ENCODE data around the gene PPP6R3. TPM values are rescaled to one million over a fixed set of nuclear protein-coding genes. Genes with fewer than 3 reads are reported as not detected.
"Not testable (repeated sequence)": the region's sequence is repeated elsewhere in the genome, so short reads cannot be mapped to it uniquely, and the experiment has no call there.

The PPP6R3 gene
- total RNA-seq, 4 donors from 2014 or later = 103 to 150 (median 119) TPM

DNA sequence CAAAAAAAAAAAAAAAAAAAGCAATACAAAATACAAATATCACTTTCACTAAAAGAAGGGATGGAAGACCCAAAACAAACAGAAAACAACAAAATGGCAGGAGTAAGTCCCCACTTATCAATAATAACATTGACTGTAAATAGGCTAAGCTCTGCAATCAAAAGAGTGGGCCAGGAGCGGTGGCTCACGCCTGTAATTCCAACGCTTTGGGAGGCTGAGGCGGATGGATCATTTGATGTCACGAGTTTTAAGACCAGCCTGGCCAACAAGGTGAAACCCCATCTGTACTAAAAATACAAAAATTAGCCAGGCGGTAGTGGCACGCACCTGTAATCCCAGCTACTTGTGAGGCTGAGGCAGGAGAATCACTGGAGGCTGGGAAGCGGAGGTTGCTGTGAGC is 9.8 kb upstream of the PPP6R3 start:
- no peak overlapping the region for H3K27ac ChIP-seq
- no peaks in the 10 kb centered on the region for H3K27me3 ChIP-seq
- no peak overlapping the region for H3K4me3 ChIP-seq
- H3K36me3 ChIP-seq = peaks cover 0 to 32% (median 0%) of the 10 kb centered on the region in 3 donors
- TF ChIP-seq POLR2A (IDR thresholded peaks at IDR 0.05) (no peak), EP300 (IDR thresholded peaks at IDR 0.05) (no peak)
- TF ChIP-seq, protein P1, sequence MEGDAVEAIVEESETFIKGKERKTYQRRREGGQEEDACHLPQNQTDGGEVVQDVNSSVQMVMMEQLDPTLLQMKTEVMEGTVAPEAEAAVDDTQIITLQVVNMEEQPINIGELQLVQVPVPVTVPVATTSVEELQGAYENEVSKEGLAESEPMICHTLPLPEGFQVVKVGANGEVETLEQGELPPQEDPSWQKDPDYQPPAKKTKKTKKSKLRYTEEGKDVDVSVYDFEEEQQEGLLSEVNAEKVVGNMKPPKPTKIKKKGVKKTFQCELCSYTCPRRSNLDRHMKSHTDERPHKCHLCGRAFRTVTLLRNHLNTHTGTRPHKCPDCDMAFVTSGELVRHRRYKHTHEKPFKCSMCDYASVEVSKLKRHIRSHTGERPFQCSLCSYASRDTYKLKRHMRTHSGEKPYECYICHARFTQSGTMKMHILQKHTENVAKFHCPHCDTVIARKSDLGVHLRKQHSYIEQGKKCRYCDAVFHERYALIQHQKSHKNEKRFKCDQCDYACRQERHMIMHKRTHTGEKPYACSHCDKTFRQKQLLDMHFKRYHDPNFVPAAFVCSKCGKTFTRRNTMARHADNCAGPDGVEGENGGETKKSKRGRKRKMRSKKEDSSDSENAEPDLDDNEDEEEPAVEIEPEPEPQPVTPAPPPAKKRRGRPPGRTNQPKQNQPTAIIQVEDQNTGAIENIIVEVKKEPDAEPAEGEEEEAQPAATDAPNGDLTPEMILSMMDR (IDR thresholded peaks at IDR 0.05) = no peak
- 94 to 98% methylated on average over 8 of the region's 8 CpGs for WGBS, 2 donors
- no peak for DNase-seq (ENCODE audit: low spot score in 2 of 2)
- H3K4me1 ChIP-seq = peaks cover 0 to 7% (median 0%) of the 10 kb centered on the region in 4 donors
- H3K9me3 ChIP-seq = no peaks in the 10 kb centered on the region

DNA sequence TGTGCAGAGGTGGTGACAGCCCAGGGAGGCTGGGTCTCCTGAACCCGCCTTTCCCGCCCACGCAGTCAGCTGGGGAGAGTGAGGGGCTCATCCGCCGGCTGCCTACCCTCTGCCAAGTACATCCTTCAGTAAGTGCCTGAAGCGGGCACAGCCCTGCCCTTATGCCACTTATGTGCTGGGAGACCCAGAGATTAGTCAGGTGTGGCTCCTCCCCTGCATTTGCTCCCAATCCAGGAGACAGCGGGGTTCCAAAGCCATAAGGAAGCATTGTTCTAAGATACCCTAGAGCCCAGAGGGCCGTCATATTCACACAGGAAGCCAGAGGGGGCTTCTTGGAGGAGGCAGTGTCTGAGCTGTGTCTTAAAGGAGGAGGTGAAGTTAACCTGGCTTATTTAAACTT is 5.8 kb upstream of the PPP6R3 start:
- Histone ChIP-seq H3K27ac (no peak overlapping the region), H3K9me3 (no peaks in the 10 kb centered on the region), H3K36me3 (peaks cover 0 to 5% (median 0%) of the 10 kb centered on the region in 3 donors), H3K4me1 (peaks cover 0 to 15% (median 0%) of the 10 kb centered on the region in 4 donors), H3K4me3 (no peak overlapping the region), H3K27me3 (no peaks in the 10 kb centered on the region)
- WGBS, 2 donors = 50 to 57% methylated on average over 8 of the region's 8 CpGs
- no peak for DNase-seq (ENCODE audit: low spot score in 2 of 2)
- TF ChIP-seq POLR2A (IDR thresholded peaks at IDR 0.05) (no peak), EP300 (IDR thresholded peaks at IDR 0.05) (no peak)
- TF ChIP-seq, protein P1 (IDR thresholded peaks at IDR 0.05) = no peak

DNA sequence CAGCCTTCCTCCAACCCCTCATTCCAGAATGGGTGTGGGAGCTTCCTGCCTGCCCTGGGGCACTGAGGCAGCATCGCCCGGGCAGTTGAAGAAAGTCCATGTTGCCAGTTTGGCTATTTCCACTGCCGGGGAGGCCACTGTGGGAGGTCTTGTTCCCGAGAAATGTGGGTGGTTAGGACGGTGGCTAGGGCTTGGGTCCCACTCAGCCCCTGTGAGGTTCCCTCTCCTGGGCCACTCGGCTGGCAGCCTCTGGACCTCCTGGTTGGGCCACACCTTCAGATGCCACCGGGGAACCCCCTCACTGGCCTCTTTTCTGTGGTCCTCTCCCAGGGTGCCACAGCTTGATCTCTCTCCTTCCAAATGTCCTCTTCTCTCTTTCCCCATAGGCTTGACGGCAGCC is 5.1 kb upstream of the PPP6R3 start:
- WGBS, 2 donors = 48 to 53% methylated on average over 8 of the region's 8 CpGs

DNA sequence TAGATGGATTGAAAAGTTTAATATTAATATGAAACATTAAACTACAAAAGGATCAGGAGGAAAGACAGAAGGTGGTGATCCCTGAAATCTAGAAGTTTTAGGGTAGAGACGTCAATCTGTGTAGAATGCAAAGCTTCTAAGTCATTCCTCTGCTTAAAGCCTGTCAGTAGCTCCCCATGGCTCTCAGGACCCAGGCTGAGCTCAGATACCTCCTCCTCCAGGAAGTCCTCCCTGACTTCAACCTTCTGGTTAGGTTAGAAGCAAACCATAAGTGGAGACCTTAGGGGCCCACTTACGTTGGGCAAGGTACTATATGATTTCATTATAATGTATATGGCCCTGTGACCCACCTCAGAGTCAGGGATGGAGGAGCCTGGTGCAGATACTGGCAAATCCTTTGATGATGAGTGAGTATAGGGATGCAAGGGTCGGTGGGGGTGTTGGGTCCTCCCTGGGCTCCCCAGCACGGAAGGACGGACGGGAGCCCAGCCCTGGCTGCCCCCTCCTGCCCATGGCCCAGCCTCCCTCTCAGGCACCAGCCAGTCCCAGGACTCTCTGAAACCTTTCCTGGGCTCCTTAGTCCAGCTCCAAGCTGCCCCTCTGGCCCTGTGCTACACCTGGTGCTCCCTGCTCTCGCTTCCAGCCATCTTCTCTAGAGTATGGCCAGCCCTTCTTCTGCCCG is 3.2 kb upstream of the PPP6R3 start:
- Histone ChIP-seq H3K27ac (no peak overlapping the region), H3K27me3 (no peaks in the 10 kb centered on the region), H3K9me3 (no peaks in the 10 kb centered on the region), H3K36me3 (no peaks in the 10 kb centered on the region), H3K4me1 (peaks cover 0 to 26% (median 9%) of the 10 kb centered on the region in 4 donors), H3K4me3 (no peak overlapping the region)
- no peak for DNase-seq (ENCODE audit: low spot score in 2 of 2)
- TF ChIP-seq POLR2A (IDR thresholded peaks at IDR 0.05) (no peak), EP300 (IDR thresholded peaks at IDR 0.05) (no peak)
- TF ChIP-seq, protein P1 (IDR thresholded peaks at IDR 0.05) = no peak
- WGBS, 2 donors = 70 to 82% methylated on average over 7 to 8 of the region's 8 CpGs

More for the DNA sequence above, 5.1 kb upstream of the PPP6R3 start:
- no peaks in the 10 kb centered on the region for H3K36me3 ChIP-seq
- no peak for DNase-seq (ENCODE audit: low spot score in 2 of 2)
- no peaks in the 10 kb centered on the region for H3K9me3 ChIP-seq
- no peak for TF ChIP-seq POLR2A (IDR thresholded peaks at IDR 0.05)
- no peak for TF ChIP-seq EP300 (IDR thresholded peaks at IDR 0.05)
- TF ChIP-seq, protein P1 (IDR thresholded peaks at IDR 0.05) = no peak
- H3K4me3 ChIP-seq = no peak overlapping the region
- peaks cover 0 to 17% (median 0%) of the 10 kb centered on the region in 4 donors for H3K4me1 ChIP-seq
- H3K27ac ChIP-seq = no peak overlapping the region
- H3K27me3 ChIP-seq = no peaks in the 10 kb centered on the region

DNA sequence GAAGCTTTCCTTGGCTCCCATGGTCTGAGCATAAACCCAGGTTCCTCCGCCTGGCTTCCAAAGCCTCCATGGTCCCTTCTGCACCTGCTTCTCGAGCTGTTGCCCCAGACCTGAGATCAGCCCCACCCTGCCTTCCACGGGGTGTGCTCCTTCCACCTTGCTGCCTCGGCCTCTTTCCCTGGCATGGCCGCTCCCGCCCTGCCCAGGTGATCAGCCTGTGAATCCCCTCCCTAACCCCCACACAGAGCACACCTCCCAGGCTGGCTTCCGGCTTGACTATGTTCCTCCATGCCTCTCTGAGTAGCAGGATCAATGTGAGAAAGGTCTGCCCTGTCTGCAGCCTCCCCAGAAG is 2.7 kb upstream of the PPP6R3 start:
- 81 to 92% methylated on average over 7 of the region's 7 CpGs for WGBS, 2 donors
- Histone ChIP-seq H3K27me3 (no peaks in the 10 kb centered on the region), H3K27ac (no peak overlapping the region), H3K9me3 (no peaks in the 10 kb centered on the region), H3K36me3 (no peaks in the 10 kb centered on the region), H3K4me1 (peaks cover 0 to 31% (median 14%) of the 10 kb centered on the region in 4 donors), H3K4me3 (no peak overlapping the region)
- TF ChIP-seq EP300 (IDR thresholded peaks at IDR 0.05) (no peak), POLR2A (IDR thresholded peaks at IDR 0.05) (no peak)
- TF ChIP-seq, protein P1 (IDR thresholded peaks at IDR 0.05) = no peak
- DNase-seq (ENCODE audit: low spot score in 2 of 2) = no peak

DNA sequence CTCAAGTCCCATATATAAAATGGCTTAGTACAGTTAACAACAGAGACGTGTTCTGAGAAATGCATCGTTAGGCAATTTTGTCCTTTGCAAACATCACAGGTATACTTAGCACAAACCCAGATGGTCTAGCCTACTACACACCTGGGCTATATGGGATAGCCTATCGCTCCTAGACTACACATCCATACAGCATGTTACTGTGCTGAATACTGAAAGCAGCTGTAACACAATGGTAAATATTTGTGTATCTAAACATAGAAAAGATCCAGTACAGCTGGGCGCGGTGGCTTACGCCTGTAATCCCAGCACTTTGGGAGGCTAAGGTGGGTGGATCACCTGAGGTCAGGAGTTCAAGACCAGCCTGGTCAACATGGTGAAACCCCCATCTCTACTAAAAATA is 2.2 kb upstream of the PPP6R3 start:
- not testable (repeated sequence) for H3K4me3 ChIP-seq; H3K36me3 ChIP-seq; DNase-seq (ENCODE audit: low spot score in 2 of 2); H3K27me3 ChIP-seq; H3K27ac ChIP-seq; H3K9me3 ChIP-seq
- H3K4me1 ChIP-seq = peaks cover 0 to 36% (median 18%) of the 10 kb centered on the region in 4 donors
- 86 to 87% methylated on average over 6 of the region's 6 CpGs for WGBS, 2 donors
